DND-41 (cell line): ENCODE measurements around the gene TSSC4.
"Not testable (repeated sequence)": the region's sequence is repeated elsewhere in the genome, so short reads cannot be mapped to it uniquely, and the experiment has no call there.

ENCODE experiments used
- ATAC-seq: fragments of 200-7000 bp; cut with Tn5 transposase; 3 replicates; pipeline ENCODE4 v1.9.1; 2021; ENCODE audit warnings: low read depth; ENCODE audit not compliant: insufficient read depth
- DNase-seq: peaks from one replicate; pipeline ENCODE4 v3.0.0-alpha.2; 2020
- H2AFZ ChIP-seq: 2 replicates; pipeline ENCODE4 v1.6.0; 2012; ENCODE audit warnings: low read depth, low read length
- H3K27ac ChIP-seq: 2 replicates; pipeline ENCODE4 v1.5.1; 2012; ENCODE audit warnings: low read length, inconsistent platforms
- H3K27me3 ChIP-seq: fragments of 200-600 bp; sonication (generic); 2 replicates; pipeline ENCODE4 v1.6.0; 2012; ENCODE audit warnings: low read length, mild to moderate bottlenecking, inconsistent platforms; ENCODE audit not compliant: insufficient read depth, poor library complexity
- H3K36me3 ChIP-seq: 2 replicates; pipeline ENCODE4 v1.5.1; 2012; ENCODE audit warnings: low read length, inconsistent platforms; ENCODE audit not compliant: insufficient read depth
- H3K4me1 ChIP-seq: 2 replicates; pipeline ENCODE4 v1.5.1; 2012; ENCODE audit warnings: mild to moderate bottlenecking, low read length; ENCODE audit not compliant: insufficient read depth
- H3K4me2 ChIP-seq: 2 replicates; pipeline ENCODE4 v1.6.0; 2012; ENCODE audit warnings: mild to moderate bottlenecking, moderate library complexity, low read length, inconsistent platforms; ENCODE audit not compliant: insufficient read depth
- H3K4me3 ChIP-seq, 2 experiments: fragments of 200-600 bp in 1 of 2; shearing (Covaris generic) in 1 of 2; 2 replicates each; pipeline ENCODE4 v1.5.1; 2012 to 2016; ENCODE audit warnings: inconsistent platforms in 2 of 2, low read length in 2 of 2, mild to moderate bottlenecking in 2 of 2, low read depth in 1 of 2, moderate library complexity in 1 of 2
- H3K79me2 ChIP-seq: 2 replicates; pipeline ENCODE4 v1.6.0; 2012; ENCODE audit warnings: low read length, inconsistent platforms; ENCODE audit not compliant: insufficient read depth
- H3K9ac ChIP-seq: 2 replicates; pipeline ENCODE4 v1.6.0; 2012; ENCODE audit warnings: low read depth, mild to moderate bottlenecking, inconsistent platforms, low read length, moderate library complexity
- H3K9me3 ChIP-seq: 2 replicates; pipeline ENCODE4 v1.5.1; 2012; ENCODE audit warnings: low read length, moderate library complexity, mild to moderate bottlenecking, inconsistent platforms; ENCODE audit not compliant: insufficient read depth, severe bottlenecking
- H4K20me1 ChIP-seq: 2 replicates; pipeline ENCODE4 v1.6.0; 2012; ENCODE audit warnings: low read length; ENCODE audit not compliant: insufficient read depth
- CTCF ChIP-seq: IDR thresholded peaks from 2 replicates; pipeline ENCODE4 v1.5.1; 2012; ENCODE audit warnings: borderline replicate concordance, low read length, moderate library complexity, mild to moderate bottlenecking; ENCODE audit not compliant: poor library complexity, severe bottlenecking; ENCODE audit errors: extremely low read depth
- EZH2 ChIP-seq: IDR thresholded peaks from 3 replicates; pipeline ENCODE4 v1.6.1; 2012; ENCODE audit warnings: borderline replicate concordance, low read depth, mild to moderate bottlenecking, moderate library complexity, low read length, inconsistent platforms; ENCODE audit not compliant: severe bottlenecking

Gene TSSC4

GRCh38 chr11:2362414-2362813 is 38.1 kb upstream of the TSSC4 start:
- Histone ChIP-seq H3K36me3 (no peaks in the 10 kb centered on the region), H3K4me2 (no peak overlapping the region), H3K4me1 (no peaks in the 10 kb centered on the region), H2AFZ (no peak overlapping the region), H3K9ac (no peak overlapping the region), H3K79me2 (no peaks in the 10 kb centered on the region), H4K20me1 (peaks cover 16% of the 10 kb centered on the region; the same call in 1 of the 2 replicates), H3K27ac (no peak overlapping the region), H3K4me3 (no peak overlapping the region), H3K27me3 (no peaks in the 10 kb centered on the region), H3K9me3 (no peaks in the 10 kb centered on the region)
- DNase-seq: no peak
- TF ChIP-seq EZH2 (no peak), CTCF (no peak)
- ATAC-seq: no peak

- no peak overlapping the region for H3K4me2 ChIP-seq
- H4K20me1 ChIP-seq: peaks cover 20% of the 10 kb centered on the region; the same call in 1 of the 2 replicates
- no peak overlapping the region for H3K27ac ChIP-seq
- DNase-seq (no peak), ATAC-seq (no peak)
- TF ChIP-seq EZH2: no peak
- TF ChIP-seq CTCF: no peak
- no peak overlapping the region for H3K4me3 ChIP-seq
- no peaks in the 10 kb centered on the region for H3K27me3 ChIP-seq
- H3K36me3 ChIP-seq: no peaks in the 10 kb centered on the region
- H3K9ac ChIP-seq: no peak overlapping the region
- no peaks in the 10 kb centered on the region for H3K79me2 ChIP-seq
- no peaks in the 10 kb centered on the region for H3K9me3 ChIP-seq
- H3K4me1 ChIP-seq: no peaks in the 10 kb centered on the region
- no peak overlapping the region for H2AFZ ChIP-seq
These were observed 37.4 kb upstream of the TSSC4 start for GRCh38 chr11:2363130-2363529.

GRCh38 chr11:2363577-2364370 is 36.8 kb upstream of the TSSC4 start:
- H3K4me2 ChIP-seq: no peak overlapping the region

GRCh38 chr11:2364386-2364785 is 36.2 kb upstream of the TSSC4 start:
- H3K27ac ChIP-seq, H3K79me2 ChIP-seq, H3K4me2 ChIP-seq, H3K36me3 ChIP-seq, ATAC-seq, H3K9ac ChIP-seq, H3K4me1 ChIP-seq, DNase-seq, H2AFZ ChIP-seq, H3K4me3 ChIP-seq, H3K9me3 ChIP-seq, H3K27me3 ChIP-seq: not testable (repeated sequence)
- peaks cover 21% of the 10 kb centered on the region; the same call in 1 of the 2 replicates for H4K20me1 ChIP-seq

More at GRCh38 chr11:2363577-2364370, 36.8 kb upstream of the TSSC4 start:
- Histone ChIP-seq H3K36me3 (no peaks in the 10 kb centered on the region), H3K9ac (no peak overlapping the region), H3K27me3 (no peaks in the 10 kb centered on the region), H4K20me1 (peaks cover 21% of the 10 kb centered on the region; the same call in 1 of the 2 replicates), H3K9me3 (no peaks in the 10 kb centered on the region), H3K27ac (no peak overlapping the region), H3K4me3 (no peak overlapping the region), H3K79me2 (no peaks in the 10 kb centered on the region), H2AFZ (no peak overlapping the region), H3K4me1 (no peaks in the 10 kb centered on the region)
- no peak for TF ChIP-seq EZH2
- no peak for TF ChIP-seq CTCF
- DNase-seq (no peak), ATAC-seq (no peak)
